Measurements from ENCODE around the gene BIN1. TPM values are rescaled to one million over a fixed set of nuclear protein-coding genes. Genes with fewer than 3 reads are reported as not detected.

BIN1 gene
- total and polyA plus RNA-seq, 2 donors (not counting 1 experiment from before 2014, with no cell fraction given), result 90.6 to 92.3 TPM

DNA sequence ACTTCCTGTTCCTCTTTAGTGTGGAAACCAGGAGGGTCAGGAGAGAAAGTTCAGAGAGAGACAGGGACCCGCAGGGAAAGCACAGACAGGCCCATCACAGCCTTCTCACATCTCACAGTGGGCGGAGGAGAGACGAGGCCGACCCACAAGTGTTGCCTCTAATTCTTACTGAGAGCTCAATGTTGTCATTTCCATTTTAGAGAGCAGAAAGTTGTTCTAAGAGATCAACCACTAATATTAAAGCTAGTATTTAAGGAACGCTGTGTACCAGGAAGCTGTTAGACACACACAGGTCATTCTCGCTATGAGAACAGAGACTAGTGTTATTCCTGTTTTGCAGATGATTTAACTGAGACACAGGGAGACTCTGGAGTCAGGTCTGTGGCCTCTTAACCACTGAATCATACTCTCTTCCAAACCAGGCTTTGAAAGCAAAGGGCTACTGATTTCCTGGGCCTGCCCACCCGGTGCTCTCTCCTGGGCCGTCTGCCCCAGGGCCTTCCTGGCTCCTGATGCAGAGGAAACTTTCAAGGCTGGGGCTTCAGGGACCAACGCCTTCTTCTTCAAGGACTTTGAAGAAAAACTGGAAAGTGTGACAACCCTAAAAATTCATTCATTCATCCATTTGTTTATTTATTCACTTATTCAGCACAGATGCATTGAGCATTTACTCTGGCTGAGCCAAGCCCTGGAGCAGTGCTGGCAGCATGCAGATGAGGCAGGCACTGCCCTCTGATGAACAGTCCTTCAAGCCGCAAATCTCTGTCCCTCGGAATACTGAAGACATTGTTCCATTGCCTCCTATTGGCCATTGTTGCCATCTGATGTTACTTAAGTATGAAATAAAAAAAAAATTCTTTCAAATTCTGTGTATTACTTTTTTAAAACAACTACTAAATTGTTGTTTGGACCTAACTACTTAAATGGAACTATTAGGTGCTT is 37.2 kb upstream of the BIN1 start:
- Histone ChIP-seq H3K4me3 (ENCODE audit: control extremely low read depth in 1 of 5, extremely low read depth in 1 of 5, insufficient read depth in 1 of 5, low read depth in 2 of 5, low read length in 4 of 5) (no peak overlapping the region), H2AFZ (ENCODE audit: insufficient read depth, low read depth, low read length, poor library complexity, severe bottlenecking) (no peak overlapping the region), H3K4me1 (ENCODE audit: control insufficient read depth in 2 of 2, insufficient read depth in 2 of 2, low read length in 2 of 2) (peaks cover 0 to 6% of the 10 kb centered on the region in 2 donors), H3K27me3 (replicated peaks in 1 of 4; ENCODE audit: control extremely low read depth in 1 of 4, control insufficient read depth in 3 of 4, insufficient read depth in 4 of 4, low read length in 3 of 4) (no peaks in the 10 kb centered on the region), H3K36me3 (replicated peaks in 1 of 2; ENCODE audit: control extremely low read depth in 1 of 2, control insufficient read depth in 1 of 2, extremely low read depth in 1 of 2, insufficient read depth in 2 of 2, low read length in 1 of 2) (no peaks in the 10 kb centered on the region), H3K79me2 (ENCODE audit: control insufficient read depth, insufficient read depth, low read length) (no peaks in the 10 kb centered on the region), H3K27ac (ENCODE audit: low read length in 2 of 2) (no peak overlapping the region), H4K20me1 (ENCODE audit: control insufficient read depth, insufficient read depth, low read length, poor library complexity, severe bottlenecking) (no peaks in the 10 kb centered on the region), H3K4me2 (replicated peaks; ENCODE audit: low read depth, low read length, poor library complexity, severe bottlenecking) (no peak overlapping the region), H3K9ac (ENCODE audit: low read length) (no peak overlapping the region), H3K9me3 (ENCODE audit: control extremely low read depth in 1 of 3, control insufficient read depth in 2 of 3, insufficient read depth in 1 of 3, low read length in 2 of 3) (peaks cover 0 to 6% (median 0%) of the 10 kb centered on the region in 3 donors)
- H3K4me3 Mint-ChIP-seq, result no peak overlapping the region
- WGBS (ENCODE audit: insufficient coverage), result 96% methylated on average over 5 of the region's 11 CpGs
- H3K4me1 Mint-ChIP-seq, result peaks cover 9% of the 10 kb centered on the region
- POLR2A ChIA-PET, result no interaction called here
- CTCF ChIA-PET, result no interaction called here
- ATAC-seq (ENCODE audit: low read depth) (no peak), DNase-seq (no peak)
- H3K27me3 Mint-ChIP-seq, result peaks cover 3% of the 10 kb centered on the region
- H3K27ac Mint-ChIP-seq, result no peak overlapping the region
- intact Hi-C loops (cut with micrococcal nuclease), result no loop called here
- no peaks in the 10 kb centered on the region for H3K9me3 Mint-ChIP-seq (ENCODE audit: insufficient read depth)
- TF ChIP-seq, protein P1, sequence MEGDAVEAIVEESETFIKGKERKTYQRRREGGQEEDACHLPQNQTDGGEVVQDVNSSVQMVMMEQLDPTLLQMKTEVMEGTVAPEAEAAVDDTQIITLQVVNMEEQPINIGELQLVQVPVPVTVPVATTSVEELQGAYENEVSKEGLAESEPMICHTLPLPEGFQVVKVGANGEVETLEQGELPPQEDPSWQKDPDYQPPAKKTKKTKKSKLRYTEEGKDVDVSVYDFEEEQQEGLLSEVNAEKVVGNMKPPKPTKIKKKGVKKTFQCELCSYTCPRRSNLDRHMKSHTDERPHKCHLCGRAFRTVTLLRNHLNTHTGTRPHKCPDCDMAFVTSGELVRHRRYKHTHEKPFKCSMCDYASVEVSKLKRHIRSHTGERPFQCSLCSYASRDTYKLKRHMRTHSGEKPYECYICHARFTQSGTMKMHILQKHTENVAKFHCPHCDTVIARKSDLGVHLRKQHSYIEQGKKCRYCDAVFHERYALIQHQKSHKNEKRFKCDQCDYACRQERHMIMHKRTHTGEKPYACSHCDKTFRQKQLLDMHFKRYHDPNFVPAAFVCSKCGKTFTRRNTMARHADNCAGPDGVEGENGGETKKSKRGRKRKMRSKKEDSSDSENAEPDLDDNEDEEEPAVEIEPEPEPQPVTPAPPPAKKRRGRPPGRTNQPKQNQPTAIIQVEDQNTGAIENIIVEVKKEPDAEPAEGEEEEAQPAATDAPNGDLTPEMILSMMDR (IDR thresholded peaks at IDR 0.05), result no peak
- no peak for TF ChIP-seq EZH2 (IDR thresholded peaks at IDR 0.05; ENCODE audit: borderline replicate concordance, insufficient read depth, low read depth, low read length, poor library complexity, severe bottlenecking)
